GM21717 (cell line): ENCODE results near the gene HS6ST1.
A peak's percentile ranks its signal among the peaks of the same experiment; 100 is the strongest.

ENCODE experiments used
- ATAC-seq: cut with Tn5 transposase; IDR thresholded peaks from one replicate; pipeline ENCODE4 v1.9.1; 2021; ENCODE audit warnings: mild to moderate bottlenecking, moderate library complexity; ENCODE audit not compliant: unreplicated experiment

HS6ST1 gene

GRCh38 chr2:128250229-128251025 lies 68.2 kb downstream of the HS6ST1 start:
- ATAC-seq: no peak

- no peak for ATAC-seq
Measured at GRCh38 chr2:128249555-128249954, 69.1 kb downstream of the HS6ST1 start.

DNA sequence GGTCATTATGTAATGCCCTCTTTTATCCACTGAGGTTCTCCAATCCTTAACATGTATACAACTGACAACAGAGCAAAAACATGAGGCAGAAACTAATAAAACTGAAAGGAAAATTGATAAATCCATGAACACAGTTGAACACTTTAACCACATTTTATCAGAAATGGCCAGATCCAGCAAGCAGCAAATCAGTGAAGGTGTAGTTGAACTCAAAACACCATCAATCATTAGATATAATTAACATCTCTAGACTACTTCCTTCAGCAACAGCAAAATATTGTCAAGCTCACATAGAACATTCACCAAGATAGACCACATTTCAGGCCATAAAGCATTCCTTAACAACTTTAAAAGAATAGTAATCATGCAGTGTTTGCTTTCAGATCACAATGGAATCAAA lies 72.9 kb downstream of the HS6ST1 start:
- ATAC-seq: no peak

DNA sequence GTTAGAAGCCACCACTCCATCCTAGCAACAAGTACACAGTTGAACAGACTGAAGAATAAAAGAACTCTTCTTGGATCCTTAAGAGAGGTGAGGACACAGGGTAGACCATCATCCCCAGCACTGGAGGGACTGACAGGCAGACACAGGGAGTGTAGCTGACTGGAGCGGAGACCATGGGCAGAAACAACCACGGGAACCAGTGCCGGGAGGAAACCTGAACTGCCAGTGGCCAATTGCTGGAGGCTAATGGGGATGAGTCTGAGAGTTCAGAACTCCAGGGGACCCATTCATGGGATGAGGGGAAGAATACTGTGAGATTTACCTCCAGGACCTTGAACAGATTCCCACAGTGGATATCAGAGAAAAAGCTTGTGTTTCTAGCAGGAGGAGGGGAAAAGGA lies 76.8 kb downstream of the HS6ST1 start:
- ATAC-seq: no peak

DNA sequence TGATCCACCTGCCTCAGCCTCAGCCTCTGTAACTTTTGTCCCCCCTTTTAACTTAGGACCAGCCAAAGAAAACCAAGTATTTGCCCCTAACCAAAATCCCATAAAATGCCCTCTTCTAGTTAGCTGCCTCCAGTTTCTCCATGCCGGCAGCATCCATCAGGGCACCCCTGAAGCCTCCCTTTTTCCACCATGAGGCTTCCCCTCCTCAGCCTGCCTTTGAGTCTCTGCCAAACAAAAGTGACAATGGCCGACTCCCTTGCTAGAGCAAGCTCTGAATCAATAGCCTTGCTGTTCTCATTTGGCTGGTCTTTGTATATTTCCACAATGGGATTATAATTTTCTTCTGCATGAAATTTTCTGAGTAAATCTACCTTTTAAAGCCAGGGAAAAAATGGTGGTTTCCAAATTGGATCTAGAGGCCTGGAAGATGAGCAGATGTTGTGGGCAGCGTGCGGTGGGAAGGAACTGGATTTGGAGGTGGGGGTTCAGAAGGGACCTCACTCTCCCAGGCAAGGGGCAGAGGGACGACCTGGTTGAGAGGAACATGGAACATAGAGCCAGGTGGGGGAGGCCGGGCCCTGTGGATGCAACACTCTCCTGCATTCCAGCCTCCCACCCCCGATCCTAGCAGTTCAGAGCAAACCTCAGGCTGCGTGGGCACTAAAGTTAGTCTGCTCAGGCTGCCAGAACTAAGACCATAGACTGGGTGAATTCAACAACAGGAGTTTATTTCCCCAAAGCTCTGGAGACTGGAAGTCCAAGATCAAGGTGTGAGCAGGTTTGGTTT lies 80.6 kb downstream of the HS6ST1 start:
- no peak for ATAC-seq

DNA sequence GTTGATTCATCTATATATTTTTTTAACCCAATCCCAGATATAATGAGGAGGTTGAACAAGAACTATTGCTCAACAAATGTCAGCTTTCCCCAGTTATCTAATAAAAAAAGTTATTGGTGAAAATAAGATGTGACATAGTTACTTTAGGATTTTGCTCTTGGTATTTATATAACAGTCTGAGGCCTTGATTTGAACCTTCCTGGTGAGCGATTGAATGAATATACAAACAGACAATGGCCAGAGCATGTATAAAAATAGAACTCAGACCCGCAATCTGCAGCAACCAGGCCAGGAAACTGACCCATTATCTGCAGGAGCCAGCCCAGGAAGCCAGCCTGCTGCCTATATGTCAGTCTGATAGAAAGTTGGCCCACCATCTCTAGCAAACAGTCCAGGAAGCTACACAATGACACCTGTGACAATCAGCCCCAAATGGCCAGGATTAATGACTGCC lies 81.6 kb downstream of the HS6ST1 start:
- ATAC-seq: no peak

DNA sequence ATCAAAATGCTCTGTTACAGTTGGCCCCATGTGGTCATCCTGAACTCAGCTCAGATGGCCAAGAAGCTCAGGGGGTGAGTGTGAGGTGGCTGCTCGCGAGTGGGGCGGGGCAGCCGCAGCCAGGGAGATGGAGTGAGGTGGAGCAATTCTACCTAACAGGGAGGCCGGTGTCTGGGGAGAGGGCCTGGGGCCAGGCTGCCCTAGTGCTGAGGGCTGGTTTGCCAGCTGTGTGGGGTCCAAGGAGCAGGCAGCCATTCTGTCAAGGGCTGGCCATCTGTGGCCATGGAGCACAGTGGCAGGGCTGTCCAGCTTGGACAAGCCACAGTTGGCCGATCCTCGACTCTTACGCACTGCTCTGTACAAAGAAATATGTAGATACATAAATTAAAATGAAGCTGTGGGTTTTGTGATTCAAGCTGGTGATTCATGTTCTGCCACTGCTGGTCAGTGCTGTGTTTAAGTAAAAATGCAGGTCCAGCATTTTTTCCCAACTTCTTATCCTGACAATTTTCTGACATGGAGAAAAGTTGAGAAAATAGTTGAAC lies 82.1 kb downstream of the HS6ST1 start:
- ATAC-seq: no peak

DNA sequence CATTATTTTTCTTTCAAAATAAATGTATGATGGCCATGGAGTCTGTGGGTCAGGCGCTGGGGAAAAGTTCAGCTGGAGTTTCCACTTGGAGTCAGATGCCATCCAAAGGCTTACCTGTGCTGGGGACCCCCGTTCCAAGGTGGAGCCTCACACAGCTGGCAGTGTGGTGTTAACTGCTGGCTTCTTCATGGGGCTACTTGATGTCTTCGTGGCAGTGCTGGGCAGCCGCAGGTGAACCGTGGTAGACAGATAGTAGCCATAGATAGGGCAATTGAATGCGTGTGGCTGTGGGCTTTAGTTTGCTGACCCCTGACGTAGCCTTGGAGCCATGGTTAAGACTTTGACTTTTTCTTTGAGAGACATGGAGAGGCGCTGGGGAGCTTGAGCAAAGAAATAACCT lies 83.1 kb downstream of the HS6ST1 start:
- no peak for ATAC-seq

DNA sequence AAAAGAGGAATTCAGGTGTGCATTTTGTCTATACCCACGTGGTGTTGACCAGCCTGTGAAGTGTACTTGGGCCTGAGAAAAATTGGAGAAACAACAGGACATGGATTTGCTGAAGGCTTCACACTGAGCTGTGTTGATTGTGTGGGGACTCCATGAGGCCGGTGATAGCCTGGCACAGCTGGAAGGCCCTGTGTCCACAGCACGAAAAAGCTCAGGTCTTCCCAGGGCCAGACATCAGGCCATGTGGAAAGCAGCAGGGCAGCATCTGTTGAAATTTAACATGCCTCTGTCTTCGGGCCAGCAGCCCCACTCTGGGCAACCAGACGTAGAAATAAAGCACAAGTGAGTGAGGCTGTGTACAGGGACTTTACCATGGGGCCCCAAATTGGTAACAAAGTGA lies 84.1 kb downstream of the HS6ST1 start:
- no peak for ATAC-seq

DNA sequence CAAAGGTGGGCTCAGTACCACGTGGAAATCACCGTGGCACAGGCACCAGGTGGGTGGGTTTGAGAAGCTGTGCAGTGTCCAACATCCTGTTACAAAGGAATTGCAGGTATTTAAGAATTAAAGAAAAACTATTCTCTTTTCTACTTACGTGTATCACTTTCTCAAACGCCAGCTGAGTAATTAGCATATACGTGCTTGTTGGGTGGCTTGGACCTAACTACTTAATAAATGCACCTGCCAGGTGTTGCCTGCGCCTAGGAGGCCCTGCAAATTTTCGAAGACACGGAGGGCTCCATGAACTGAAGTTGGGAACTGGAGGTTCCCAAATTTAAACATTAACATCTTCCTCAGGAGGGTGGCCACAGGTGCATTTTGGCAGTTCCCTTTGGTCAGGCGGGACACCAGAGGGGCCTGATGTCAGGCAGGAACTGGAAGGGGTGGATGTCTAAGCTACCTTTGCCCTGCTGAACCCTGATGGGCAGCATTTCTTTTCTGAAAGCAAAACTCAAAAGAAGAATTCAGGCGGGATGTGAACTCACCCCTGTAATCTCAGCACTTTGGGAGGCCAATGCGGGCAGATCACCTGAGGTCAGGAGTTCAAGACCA lies 84.8 kb downstream of the HS6ST1 start:
- ATAC-seq: no peak

- ATAC-seq: peak; percentile 98
Measured at GRCh38 chr2:128232965-128233789, 85.5 kb downstream of the HS6ST1 start.

DNA sequence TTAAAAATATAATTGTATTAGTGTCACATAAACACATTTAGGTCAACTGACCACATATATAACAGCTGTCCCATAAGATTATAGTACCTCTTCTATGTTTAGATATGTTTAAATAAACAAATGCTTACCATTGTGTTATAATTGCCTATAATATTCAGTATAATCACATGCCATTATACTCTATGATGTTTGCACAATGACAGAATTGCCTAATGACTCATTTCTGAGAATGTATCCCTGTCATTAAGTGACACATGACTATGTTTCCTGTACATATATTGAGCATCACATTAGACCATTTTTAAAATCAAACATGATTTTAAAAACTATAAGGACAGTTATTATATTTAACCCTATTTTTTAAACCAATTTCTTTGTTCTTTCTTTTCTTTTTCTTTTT lies 89.8 kb downstream of the HS6ST1 start:
- no peak for ATAC-seq

GRCh38 chr2:128227862-128228261 lies 90.8 kb downstream of the HS6ST1 start:
- ATAC-seq: no peak

DNA sequence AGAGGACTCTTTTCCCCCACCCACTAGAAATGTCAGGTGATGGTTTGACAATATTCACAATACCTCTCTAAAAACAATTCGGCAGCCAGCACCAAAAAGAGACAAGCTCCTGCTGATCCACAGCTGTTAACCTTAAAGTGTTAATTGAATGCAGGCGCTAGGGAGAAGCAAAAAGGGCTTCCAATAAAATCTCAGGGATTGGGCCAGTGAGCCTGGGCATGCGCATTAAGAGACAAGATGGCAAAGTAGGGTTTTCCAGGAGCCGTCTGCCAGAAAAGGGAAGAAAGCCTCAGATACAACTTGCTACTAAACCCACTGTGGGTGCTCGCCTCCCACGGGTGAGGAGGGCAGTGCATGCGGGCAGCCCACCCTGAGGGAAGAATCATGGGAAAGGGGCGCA lies 98.8 kb downstream of the HS6ST1 start:
- no peak for ATAC-seq

DNA sequence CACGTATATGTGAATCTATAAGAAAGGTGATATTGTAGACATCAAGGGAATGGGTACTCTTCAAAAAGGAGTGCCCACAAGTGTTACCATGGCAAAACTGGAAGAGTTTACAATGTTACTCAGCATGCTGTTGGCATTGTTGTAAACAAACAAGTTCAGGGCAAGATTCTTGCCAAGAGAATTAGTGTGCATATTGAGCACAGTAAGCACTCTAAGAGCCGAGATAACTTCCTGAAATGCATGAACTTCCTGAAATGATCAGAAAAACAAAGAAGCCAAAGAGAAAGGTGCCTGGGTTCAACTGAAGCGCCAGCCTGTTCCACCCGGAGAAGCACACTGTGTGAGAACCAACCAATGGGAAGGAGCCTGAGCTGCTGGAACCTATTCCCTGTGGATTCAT lies 101.0 kb downstream of the HS6ST1 start:
- ATAC-seq: no peak

DNA sequence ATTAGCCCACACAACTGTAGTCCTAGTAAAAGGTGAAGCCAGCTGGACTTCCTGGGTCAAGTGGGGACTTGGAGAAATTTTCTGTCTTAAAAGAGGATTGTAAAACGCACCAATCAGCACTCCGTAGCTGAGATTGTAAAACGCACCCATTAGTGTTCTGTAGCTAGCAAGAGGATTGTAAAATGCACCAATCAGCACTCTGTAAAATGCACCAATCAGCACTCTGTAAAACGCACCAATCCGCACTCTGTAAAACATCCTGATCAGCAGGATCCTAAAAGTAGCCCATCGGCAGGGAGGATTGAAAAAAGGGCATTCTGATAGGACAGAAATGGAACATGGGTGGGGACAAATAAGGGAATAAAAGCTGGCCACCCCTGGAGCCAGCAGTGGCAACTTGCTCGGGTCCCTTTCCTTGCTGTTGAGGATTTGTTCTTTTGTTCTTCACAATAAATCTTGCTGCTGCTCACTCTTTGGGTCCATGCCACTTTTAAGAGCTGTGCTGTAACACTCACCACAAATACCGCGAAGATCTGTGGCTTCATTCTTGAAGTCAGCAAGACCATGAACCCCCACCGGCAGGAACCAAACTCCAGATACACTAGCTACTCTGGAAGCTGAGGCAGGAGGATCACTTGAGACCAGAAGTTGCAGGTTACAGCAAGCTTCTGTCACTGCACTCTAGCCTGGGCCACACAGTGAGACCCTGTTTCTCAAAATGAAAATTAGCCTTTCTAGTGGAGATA lies 102.6 kb downstream of the HS6ST1 start:
- no peak for ATAC-seq
